ES-I3 (cell line): ENCODE measurements around the gene TMEM214.
A peak's percentile ranks its signal among the peaks of the same experiment; 100 is the strongest.

ENCODE experiments used
- H3K36me3 ChIP-seq: 2 replicates; pipeline ENCODE4 v1.6.1; 2013; ENCODE audit warnings: mild to moderate bottlenecking, low read length, control low read depth, moderate library complexity; ENCODE audit not compliant: insufficient read depth
- H3K4me1 ChIP-seq: 2 replicates; pipeline ENCODE4 v1.6.1; 2013; ENCODE audit warnings: mild to moderate bottlenecking, control low read depth, low read length; ENCODE audit not compliant: insufficient read depth
- H3K9ac ChIP-seq: 2 replicates; pipeline ENCODE4 v1.6.1; 2013; ENCODE audit warnings: low read depth, mild to moderate bottlenecking, low read length, moderate library complexity
- H3K9me3 ChIP-seq: 2 replicates; pipeline ENCODE4 v1.6.1; 2013; ENCODE audit warnings: mild to moderate bottlenecking, low read length, moderate library complexity; ENCODE audit not compliant: control insufficient read depth, insufficient read depth

Gene TMEM214, protein sequence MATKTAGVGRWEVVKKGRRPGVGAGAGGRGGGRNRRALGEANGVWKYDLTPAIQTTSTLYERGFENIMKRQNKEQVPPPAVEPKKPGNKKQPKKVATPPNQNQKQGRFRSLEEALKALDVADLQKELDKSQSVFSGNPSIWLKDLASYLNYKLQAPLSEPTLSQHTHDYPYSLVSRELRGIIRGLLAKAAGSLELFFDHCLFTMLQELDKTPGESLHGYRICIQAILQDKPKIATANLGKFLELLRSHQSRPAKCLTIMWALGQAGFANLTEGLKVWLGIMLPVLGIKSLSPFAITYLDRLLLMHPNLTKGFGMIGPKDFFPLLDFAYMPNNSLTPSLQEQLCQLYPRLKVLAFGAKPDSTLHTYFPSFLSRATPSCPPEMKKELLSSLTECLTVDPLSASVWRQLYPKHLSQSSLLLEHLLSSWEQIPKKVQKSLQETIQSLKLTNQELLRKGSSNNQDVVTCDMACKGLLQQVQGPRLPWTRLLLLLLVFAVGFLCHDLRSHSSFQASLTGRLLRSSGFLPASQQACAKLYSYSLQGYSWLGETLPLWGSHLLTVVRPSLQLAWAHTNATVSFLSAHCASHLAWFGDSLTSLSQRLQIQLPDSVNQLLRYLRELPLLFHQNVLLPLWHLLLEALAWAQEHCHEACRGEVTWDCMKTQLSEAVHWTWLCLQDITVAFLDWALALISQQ

DNA sequence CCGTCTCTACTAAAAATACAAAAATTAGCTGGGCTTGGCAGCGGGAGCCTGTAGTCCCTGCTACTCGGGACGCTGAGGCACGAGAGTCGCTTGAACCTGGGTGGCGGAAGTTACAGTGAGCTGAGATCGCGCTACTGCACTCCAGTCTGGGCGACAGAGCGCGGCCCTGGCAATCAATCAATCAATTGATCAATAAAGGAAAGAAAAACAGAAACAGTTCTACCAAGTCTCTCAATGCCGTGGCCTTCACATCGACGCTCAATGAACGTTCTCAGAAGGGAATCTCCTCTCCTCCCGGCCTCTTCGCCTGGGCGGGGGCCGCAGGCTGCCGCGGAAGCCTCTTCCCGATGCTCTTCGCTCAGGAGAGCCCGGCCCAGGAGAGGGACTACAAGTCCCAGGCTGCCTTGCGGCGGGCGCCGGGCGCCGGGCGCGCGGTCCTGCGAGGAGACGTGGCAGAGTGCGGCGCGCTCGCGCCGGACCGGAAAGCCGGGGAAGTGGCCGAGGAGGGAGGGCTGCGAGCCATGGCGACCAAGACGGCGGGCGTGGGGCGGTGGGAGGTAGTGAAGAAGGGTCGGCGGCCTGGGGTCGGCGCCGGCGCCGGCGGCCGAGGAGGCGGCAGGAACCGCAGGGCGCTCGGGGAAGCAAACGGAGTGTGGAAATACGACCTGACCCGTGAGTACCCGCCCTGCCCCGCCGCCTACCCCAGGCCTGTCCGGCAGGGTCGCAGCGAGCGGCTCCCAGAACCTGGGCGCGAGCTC, at the start of gene TMEM214:
Gene TMEM214, plus strand, starts transcription at position 471 of the 758 bp plus-strand sequence. Its CDS starts 51 bp downstream, at position 522.
- H3K9ac ChIP-seq = peak within 1 kb of the TSS; percentile 100
- peaks cover 16% of the 10 kb centered on the region for H3K36me3 ChIP-seq
- H3K4me1 ChIP-seq = no peaks in the 10 kb centered on the region
- H3K9me3 ChIP-seq = no peaks in the 10 kb centered on the region

DNA sequence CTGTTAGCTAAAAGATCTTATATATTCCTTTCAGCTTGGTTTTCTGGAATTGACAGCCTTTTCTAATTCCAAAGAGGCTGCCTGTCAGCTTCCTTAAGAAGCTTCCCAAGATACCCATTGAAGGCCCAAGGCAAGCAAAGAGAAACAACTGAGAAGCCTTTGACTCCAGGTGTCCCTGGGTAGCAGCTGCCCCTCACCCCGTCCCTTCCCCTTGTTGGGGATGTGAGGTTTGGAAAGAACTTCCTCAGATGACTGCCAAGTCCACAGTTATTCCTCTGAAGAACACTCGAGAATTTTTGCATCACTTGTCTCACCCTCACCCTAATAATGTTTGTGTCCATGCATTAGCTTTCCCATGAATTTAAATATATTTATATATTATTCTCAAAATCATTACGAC, 49.0 kb upstream of the TMEM214 start:
- H3K9me3 ChIP-seq = no peaks in the 10 kb centered on the region
- no peaks in the 10 kb centered on the region; the same call in 1 of the 2 replicates for H3K36me3 ChIP-seq
- H3K4me1 ChIP-seq = peaks cover 12% of the 10 kb centered on the region
- no peak overlapping the region for H3K9ac ChIP-seq

DNA sequence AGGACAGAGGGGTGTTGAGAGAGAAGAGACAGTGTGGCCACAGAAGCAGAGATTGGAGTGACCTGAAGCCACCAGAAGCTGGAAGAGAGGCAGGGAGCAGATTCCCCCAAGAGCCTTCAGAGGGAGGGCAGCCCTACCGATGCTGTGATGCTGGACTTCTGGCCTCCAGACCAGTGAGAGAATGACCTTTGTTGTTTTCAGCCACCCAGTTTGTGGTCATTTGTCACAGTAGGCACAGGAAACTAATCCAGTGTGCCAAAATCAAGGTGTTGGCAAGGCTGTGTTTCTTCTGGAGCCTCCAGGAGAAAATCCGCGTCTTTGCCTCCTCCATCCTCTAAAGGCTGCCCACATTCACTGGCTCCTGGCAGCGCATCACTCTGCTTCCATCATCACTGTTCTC, 47.0 kb upstream of the TMEM214 start:
- Histone ChIP-seq H3K9ac (no peak overlapping the region), H3K36me3 (no peaks in the 10 kb centered on the region; the same call in 1 of the 2 replicates), H3K4me1 (peaks cover 13% of the 10 kb centered on the region), H3K9me3 (no peaks in the 10 kb centered on the region)

DNA sequence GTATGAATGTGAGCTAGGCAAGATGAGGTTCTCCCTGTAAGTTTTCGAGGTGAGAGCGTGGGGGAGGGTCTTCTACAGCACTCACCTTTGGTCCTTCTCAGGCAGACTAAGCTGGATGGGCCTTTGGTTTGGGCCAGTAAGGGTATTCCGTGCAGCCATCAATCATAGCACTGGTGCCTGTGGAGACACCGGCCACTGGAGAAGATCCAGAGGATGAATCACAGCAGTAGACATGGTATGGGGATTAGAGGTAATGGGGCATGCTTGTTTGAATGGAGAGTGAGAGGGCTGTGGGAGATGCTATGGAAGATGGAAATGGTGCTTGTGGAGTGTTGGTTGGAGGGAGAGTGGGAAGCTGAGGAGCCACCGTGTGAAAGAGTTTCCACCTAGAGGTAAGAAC, 46.2 kb upstream of the TMEM214 start:
- Histone ChIP-seq H3K4me1 (peaks cover 13% of the 10 kb centered on the region), H3K9me3 (no peaks in the 10 kb centered on the region), H3K36me3 (no peaks in the 10 kb centered on the region; the same call in 1 of the 2 replicates), H3K9ac (no peak overlapping the region)

DNA sequence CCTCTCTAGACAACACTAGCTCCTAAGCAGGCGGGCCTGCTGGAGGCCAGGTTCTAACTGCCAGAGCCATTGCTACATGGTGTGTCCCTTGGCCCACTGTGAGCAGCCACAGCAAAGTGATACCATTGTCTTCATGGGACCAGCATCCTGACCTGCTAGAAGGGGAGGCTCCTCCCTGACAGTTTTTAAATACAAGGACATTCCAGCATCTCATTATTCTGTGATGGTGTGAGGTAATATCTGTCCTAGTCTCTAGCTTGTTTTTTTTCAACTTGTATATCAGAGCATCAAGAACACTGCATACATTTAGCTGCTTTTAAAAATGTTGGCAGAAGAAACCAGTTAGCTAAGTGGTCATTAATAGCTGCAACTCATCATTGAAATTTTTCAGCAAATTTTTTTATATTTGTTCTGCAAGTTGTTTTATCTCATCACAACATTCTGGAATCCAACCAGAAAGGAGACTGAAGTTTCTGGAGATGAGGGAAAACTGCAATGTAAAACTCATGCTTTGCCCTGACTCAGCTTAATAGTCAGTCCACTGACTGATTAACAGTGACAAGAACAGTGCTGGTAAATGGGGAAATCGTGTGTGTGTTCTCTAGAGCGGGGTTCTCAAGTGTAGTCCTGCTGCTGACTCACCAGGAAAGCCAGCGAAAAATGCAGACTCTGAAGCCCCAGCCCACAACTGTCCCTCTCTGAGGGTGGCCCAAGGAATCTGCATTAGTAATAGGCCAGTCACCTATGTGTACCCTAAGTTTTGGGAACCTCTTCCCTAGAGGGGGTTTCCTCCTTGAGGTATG, 44.5 kb upstream of the TMEM214 start:
- no peaks in the 10 kb centered on the region for H3K9me3 ChIP-seq
- H3K36me3 ChIP-seq = no peaks in the 10 kb centered on the region; the same call in 1 of the 2 replicates
- peaks cover 13% of the 10 kb centered on the region for H3K4me1 ChIP-seq
- no peak overlapping the region for H3K9ac ChIP-seq

DNA sequence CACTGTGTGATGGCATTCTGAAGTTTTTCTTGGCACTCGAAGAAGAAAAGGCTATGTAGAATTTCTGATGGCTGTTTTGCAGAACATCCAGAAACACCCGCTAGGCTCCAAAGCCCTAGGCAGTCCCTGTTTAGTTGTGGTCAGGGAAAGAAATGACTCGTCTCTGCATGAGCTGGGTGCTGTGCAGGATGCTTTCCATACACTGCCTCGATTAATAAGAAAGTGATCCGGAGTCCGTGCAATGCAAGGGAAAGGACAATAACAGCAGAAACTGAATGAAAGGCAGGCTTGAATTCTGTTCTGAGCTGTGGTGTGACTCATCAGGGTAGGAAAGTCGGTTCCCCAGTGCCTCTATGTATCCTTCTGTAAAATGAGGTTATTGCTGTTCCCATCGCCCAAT, 43.6 kb upstream of the TMEM214 start:
- Histone ChIP-seq H3K9me3 (no peaks in the 10 kb centered on the region), H3K4me1 (peaks cover 13% of the 10 kb centered on the region), H3K36me3 (no peaks in the 10 kb centered on the region; the same call in 1 of the 2 replicates), H3K9ac (no peak overlapping the region)

DNA sequence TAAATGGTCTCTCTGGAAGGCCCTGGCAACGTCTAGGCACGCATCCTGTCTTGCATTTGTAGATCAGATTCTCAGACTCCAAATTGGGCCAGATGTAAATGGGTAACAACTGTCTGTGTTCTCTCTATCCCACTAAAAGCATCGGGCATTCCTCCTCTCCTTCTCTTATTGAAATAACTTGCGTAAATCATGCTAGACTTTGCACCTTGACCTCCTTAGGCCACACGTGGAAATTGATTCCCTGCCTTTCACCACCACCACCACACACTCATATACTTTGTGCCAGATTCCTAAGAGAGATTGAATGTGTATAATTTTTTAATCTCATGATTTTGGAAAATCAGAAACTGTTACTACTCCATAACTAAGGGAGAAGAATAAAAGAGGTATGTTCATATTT, 41.0 kb upstream of the TMEM214 start:
- H3K4me1 ChIP-seq = peaks cover 13% of the 10 kb centered on the region
- H3K9ac ChIP-seq = no peak overlapping the region
- no peaks in the 10 kb centered on the region; the same call in 1 of the 2 replicates for H3K36me3 ChIP-seq
- no peaks in the 10 kb centered on the region for H3K9me3 ChIP-seq

DNA sequence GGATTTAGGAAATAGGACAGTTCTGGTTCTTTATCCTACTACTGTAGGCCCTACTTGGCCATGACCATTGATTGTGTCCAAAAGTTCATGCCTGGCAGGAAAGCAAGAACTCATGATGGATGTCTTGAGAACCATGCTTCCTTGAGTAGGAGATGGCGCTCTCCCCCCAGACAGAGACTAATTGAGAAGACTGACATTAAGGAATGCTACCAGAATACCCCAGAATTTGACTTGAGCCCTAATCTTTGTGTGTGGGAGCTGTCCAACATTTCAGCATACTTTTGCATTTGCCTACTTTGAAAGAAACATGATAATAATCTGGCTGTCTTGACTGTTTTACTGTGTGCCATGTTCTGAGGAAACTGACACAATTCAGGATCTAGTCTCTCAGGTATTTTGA, 39.0 kb upstream of the TMEM214 start:
- no peak overlapping the region for H3K9ac ChIP-seq
- H3K36me3 ChIP-seq = no peaks in the 10 kb centered on the region
- no peaks in the 10 kb centered on the region for H3K9me3 ChIP-seq
- H3K4me1 ChIP-seq = peaks cover 1% of the 10 kb centered on the region; the same call in 1 of the 2 replicates

DNA sequence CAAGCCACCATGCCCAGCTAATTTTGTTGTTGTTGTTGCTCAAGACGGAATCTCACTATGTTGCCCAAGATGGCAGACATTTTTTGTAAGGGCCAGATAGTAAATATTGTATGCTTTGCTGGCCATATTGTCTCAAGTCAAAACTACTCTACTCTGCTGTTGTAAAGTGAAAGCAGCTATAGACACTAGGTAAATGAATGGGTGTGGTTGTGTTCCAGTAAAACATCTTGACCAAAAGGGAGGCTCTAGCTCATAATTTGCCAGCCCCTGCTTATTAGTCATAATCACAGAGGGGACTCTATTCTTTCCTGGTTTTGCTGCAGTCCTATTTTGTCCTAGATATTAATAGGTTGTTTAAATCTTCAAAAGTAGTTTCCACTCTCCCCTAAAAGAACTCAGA, 37.8 kb upstream of the TMEM214 start:
- Histone ChIP-seq H3K9ac (no peak overlapping the region), H3K9me3 (no peaks in the 10 kb centered on the region), H3K36me3 (no peaks in the 10 kb centered on the region), H3K4me1 (no peaks in the 10 kb centered on the region)

DNA sequence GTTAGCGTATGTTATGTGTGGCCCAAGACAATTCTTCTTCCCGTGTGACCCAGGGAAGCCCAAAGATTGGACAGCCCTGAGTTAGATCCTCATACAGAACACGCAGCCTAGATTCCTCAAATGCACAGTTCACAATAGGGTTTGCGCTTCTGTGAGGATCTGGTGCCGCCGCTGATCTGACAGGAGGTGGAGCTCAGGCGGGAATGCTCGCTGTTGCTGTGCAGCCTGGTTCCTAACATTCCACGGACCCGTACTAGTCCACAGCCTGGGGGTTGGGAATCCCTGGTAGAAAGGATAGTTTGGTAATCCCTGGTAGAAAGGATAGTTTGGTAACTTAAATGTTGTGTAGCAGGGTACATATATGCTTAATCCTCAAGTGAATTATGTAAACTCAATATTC, 35.4 kb upstream of the TMEM214 start:
- no peaks in the 10 kb centered on the region for H3K9me3 ChIP-seq
- no peak overlapping the region for H3K9ac ChIP-seq
- H3K36me3 ChIP-seq = no peaks in the 10 kb centered on the region
- H3K4me1 ChIP-seq = no peaks in the 10 kb centered on the region

DNA sequence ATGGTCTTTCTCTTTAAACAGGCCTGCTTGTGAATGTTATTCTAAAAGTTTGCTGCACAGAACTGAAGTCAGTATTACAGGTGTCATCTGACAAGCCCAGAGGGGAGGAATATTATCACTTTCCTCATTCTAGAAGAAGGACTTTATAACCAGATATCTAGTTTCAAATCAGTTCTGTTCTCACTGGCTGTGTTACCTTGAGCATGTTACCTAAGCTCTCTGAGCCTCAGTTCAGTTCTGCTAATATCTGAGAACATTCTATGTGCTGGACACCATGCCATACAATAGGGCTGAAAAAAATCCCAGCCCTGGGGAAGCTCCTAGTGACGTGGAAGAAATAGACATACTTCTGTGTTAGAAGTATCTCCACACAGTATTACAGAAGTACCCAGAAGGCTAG, 34.4 kb upstream of the TMEM214 start:
- no peak overlapping the region for H3K9ac ChIP-seq

DNA sequence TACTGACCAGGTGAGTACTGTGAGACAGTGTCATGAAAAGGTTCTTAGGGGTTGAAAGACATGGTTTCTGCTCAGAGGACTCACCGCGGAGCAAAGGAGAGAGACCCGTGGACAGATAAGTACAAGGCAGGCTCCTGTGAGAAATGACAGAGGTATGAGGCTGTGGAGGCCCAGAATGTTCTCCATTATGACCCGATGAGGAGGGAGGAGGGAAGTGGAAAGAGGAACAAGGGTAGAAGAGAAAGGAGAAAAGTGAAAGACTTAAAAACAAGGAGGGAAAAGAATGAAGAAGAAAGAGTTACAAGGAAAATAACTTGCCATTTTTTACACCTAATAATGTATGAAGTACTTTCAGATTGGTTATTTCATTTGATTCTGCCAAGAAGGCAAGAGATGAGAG, 32.5 kb upstream of the TMEM214 start:
- Histone ChIP-seq H3K9ac (no peak overlapping the region), H3K4me1 (no peaks in the 10 kb centered on the region), H3K36me3 (no peaks in the 10 kb centered on the region), H3K9me3 (no peaks in the 10 kb centered on the region)

More for the DNA sequence above, 34.4 kb upstream of the TMEM214 start:
- Histone ChIP-seq H3K36me3 (no peaks in the 10 kb centered on the region), H3K9me3 (no peaks in the 10 kb centered on the region), H3K4me1 (no peaks in the 10 kb centered on the region)

DNA sequence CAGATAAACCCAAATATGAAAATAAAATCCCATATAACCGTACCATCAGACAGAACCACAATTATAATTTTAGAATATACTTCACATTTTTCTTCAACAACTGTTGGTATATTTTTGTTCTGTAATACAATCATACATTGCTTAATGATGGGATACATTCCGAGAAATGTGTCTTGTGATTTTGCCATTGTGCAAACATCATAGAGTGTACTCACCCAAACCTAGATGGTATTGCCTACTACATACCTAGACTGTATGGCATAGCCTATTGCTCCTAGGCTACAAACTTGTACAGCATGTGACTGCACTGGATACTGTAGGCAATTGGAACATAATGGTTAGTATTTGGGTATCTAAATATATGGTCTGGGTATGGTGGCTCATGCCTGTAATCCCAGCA, 31.8 kb upstream of the TMEM214 start:
- Histone ChIP-seq H3K9me3 (no peaks in the 10 kb centered on the region), H3K4me1 (no peaks in the 10 kb centered on the region), H3K9ac (no peak overlapping the region)

DNA sequence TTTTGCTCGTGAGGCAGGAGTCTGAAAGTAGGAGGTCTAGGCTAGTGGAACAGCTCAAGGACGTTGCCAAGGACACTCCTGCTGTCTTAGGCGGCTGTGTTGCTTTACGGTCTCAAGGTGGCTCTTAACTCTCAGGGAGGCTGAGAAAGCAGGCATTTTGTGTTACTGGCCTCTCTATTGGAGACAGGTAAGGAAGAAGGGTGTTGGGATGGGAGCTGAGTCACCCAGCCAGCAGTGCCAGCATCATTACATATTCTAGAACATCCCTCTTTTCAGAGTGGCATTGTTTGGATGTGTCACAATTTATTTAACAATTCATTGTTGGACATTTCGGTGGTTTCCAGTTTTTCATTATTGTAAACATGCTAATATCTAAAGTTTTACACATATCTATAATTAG, 30.8 kb upstream of the TMEM214 start:
- H3K36me3 ChIP-seq = no peaks in the 10 kb centered on the region
- no peak overlapping the region for H3K9ac ChIP-seq
- H3K9me3 ChIP-seq = no peaks in the 10 kb centered on the region
- H3K4me1 ChIP-seq = no peaks in the 10 kb centered on the region

More for the DNA sequence above, 31.8 kb upstream of the TMEM214 start:
- no peaks in the 10 kb centered on the region for H3K36me3 ChIP-seq
